Lower leg skin (tissue), 4 donors: ENCODE results near the gene PODNL1. TPM values are rescaled to one million over a fixed set of nuclear protein-coding genes. Genes with fewer than 3 reads are reported as not detected.

ENCODE experiments used
- DNase-seq, 2 donors: peaks; one replicate each; pipeline ENCODE4 v3.0.0-alpha.2; 2019; ENCODE audit warnings: low spot score in 2 of 2
- H3K4me3 ChIP-seq: fragments of 200-600 bp; sonication (generic); 2 replicates; pipeline ENCODE4 v1.5.1; 2017; ENCODE audit warnings: mild to moderate bottlenecking, low read depth; ENCODE audit not compliant: poor library complexity, severe bottlenecking
- POLR2A ChIP-seq, 2 donors: fragments of 450-650 bp; IDR thresholded peaks; one replicate each; pipeline ENCODE4 v1.6.1; 2016 to 2017; ENCODE audit warnings: antibody characterized with exemption in 2 of 2, mild to moderate bottlenecking in 1 of 2, moderate library complexity in 1 of 2
- WGBS, 2 donors: methylation state at CpG; one replicate each; pipeline ENCODE4 v1.1.5; 2018; 5-methylcytosine and 5-hydroxymethylcytosine counted together
- intact Hi-C: fragments of 100-400 bp; cut with DNase I; formaldehyde crosslinking; loops from one replicate; pipeline ENCODE4 v1.15.0; 2023; ENCODE audit warnings: low total_unique reads
- total RNA-seq, 4 donors: library from RNA; depleted of rRNA; stranded (reverse); fragments of >200 nt; gene quantifications; one replicate each; pipeline ENCODE4 v1.1.0, GENCODE V29; 2016
- TF ChIP-seq, protein P1 (sequence below), 3 donors: fragments of 450-650 bp; IDR thresholded peaks; one replicate each; pipeline ENCODE4 v1.5.1; 2016; ENCODE audit warnings: antibody characterized with exemption in 3 of 3, mild to moderate bottlenecking in 3 of 3, moderate library complexity in 2 of 3

The PODNL1 gene
- total RNA-seq, 4 donors from 2014 or later, result 5.2 to 8.2 (median 6.4) TPM

DNA sequence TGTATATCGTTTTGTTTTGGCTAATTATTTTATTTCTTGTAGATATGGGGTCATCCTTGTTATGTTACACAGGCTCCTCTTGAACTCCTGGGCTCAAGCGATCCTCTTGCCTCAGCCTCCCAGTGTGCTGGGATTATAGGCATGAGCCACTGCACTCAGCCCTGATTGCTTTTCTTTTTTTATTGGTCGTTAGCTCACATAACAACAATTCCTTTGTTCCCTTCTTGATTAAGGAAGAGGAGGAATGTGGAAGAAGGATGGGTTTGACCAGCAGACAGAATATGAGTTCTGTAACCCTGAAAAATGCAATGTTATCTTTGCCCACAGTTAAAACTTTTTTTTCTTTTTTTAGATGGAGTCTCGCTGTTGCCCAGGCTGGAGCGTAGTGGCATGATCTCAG, 43.7 kb downstream of the PODNL1 start:
- H3K4me3 ChIP-seq, result no peak overlapping the region
- no peak for DNase-seq
- WGBS, 2 donors, result 78 to 82% methylated on average over 5 of the region's 5 CpGs
- TF ChIP-seq, protein P1, sequence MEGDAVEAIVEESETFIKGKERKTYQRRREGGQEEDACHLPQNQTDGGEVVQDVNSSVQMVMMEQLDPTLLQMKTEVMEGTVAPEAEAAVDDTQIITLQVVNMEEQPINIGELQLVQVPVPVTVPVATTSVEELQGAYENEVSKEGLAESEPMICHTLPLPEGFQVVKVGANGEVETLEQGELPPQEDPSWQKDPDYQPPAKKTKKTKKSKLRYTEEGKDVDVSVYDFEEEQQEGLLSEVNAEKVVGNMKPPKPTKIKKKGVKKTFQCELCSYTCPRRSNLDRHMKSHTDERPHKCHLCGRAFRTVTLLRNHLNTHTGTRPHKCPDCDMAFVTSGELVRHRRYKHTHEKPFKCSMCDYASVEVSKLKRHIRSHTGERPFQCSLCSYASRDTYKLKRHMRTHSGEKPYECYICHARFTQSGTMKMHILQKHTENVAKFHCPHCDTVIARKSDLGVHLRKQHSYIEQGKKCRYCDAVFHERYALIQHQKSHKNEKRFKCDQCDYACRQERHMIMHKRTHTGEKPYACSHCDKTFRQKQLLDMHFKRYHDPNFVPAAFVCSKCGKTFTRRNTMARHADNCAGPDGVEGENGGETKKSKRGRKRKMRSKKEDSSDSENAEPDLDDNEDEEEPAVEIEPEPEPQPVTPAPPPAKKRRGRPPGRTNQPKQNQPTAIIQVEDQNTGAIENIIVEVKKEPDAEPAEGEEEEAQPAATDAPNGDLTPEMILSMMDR (IDR thresholded peaks at IDR 0.05), result no peak
- TF ChIP-seq POLR2A (IDR thresholded peaks at IDR 0.05), result no peak
- intact Hi-C loops, result no loop called here

DNA sequence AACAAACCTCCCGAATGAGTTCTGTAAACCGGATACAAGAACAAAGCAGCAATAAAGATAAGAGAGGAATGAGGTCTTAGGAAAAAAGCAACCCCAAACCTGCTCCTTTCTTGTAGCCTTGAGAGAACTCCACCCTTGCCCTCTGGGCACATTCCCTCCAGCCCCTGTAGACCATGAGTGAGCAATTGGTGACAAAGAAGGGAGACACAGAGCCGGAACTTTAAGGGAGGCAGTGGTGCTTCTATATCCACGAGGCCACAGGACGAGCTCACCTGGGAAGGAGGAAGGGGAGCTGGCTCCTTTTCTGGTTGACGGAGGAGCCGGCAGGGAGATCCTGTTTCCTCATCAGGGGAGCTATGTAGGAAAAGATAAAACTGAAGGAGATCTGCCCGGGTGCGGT, 45.3 kb downstream of the PODNL1 start:
- TF ChIP-seq POLR2A (IDR thresholded peaks at IDR 0.05), result no peak
- TF ChIP-seq, protein P1 (IDR thresholded peaks at IDR 0.05), result no peak
- WGBS, 2 donors, result 75 to 78% methylated on average over 9 of the region's 9 CpGs
- DNase-seq, result no peak

DNA sequence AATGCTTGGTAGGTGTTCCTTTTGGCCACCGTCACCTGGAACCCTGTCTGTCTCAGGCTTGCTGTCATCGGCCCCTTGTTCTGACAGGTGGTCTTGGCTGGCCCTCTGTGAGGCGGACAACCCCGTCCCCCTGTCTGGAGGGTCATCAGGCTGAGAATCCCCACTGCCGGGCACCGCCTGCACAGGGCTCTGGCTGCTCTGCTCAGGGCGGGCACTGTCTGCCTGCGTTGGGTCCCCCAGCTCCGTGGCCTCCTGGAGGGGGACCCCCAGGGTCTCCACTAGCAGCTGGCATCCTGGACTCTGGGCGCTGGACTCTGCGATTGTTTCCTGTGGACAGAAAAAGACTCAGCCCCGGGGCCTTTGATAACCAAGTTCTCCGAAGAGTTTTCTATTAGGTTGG, 48.1 kb downstream of the PODNL1 start:
- no peak for DNase-seq

More for the DNA sequence above, 45.3 kb downstream of the PODNL1 start:
- intact Hi-C loops, result no loop called here
- no peak overlapping the region for H3K4me3 ChIP-seq

DNA sequence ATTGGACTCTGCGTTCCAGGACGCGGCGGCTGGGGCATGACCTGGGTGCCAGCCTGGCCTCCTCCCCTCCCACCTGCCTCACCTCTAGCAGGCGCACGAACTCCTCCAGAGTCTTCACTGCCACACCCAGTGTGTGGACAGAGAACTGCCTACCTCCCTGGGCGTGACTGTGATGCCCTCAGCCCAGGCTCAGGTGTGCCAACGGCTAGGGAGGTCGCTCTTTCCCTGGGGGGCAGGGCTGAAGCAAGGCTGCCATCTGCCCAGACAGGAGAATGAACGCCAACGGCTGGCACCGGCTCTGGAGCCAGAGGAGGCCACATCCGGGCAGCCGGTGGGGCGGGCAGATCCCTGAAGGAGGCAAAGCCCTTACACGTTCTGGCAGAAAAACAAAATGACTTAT, 49.9 kb downstream of the PODNL1 start:
- 50 to 58% methylated on average over 15 to 16 of the region's 16 CpGs for whole genome bisulfite sequencing, 2 donors
- no peak for DNase-seq
- intact Hi-C loops, result no loop called here

More for the DNA sequence above, 48.1 kb downstream of the PODNL1 start:
- H3K4me3 ChIP-seq, result no peak overlapping the region
- TF ChIP-seq, protein P1 (IDR thresholded peaks at IDR 0.05), result no peak
- no peak for TF ChIP-seq POLR2A (IDR thresholded peaks at IDR 0.05)
- WGBS, 2 donors, result 88 to 90% methylated on average over 8 to 13 of the region's 13 CpGs
- intact Hi-C loops, result no loop called here

DNA sequence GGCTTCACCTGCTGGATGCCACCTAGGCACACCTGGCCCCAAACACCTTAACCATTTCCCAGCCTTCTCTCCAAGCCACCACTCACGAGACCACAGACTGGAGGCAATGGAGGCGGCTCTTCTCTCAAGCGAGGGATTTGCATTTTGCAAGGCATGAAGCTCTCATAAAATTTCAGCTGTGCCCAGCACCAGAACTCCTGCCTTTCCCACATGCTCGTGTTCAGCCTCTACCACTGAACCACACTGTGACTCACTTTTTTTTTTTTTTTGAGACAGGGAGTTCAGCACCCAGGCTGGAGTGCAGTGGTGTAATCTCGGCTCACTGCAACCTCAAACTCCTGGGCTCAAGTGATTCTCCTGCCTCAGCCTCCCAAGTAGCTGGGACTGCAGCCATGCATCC, 50.7 kb downstream of the PODNL1 start:
- intact Hi-C loops, result no loop called here
- H3K4me3 ChIP-seq, result no peak overlapping the region
- TF ChIP-seq, protein P1 (IDR thresholded peaks at IDR 0.05), result no peak
- no peak for TF ChIP-seq POLR2A (IDR thresholded peaks at IDR 0.05)
- 15 to 29% methylated on average over 4 to 5 of the region's 5 CpGs for WGBS, 2 donors
- DNase-seq, result no peak

More for the DNA sequence above, 49.9 kb downstream of the PODNL1 start:
- TF ChIP-seq POLR2A (IDR thresholded peaks at IDR 0.05), result no peak
- TF ChIP-seq, protein P1 (IDR thresholded peaks at IDR 0.05), result no peak
- H3K4me3 ChIP-seq, result no peak overlapping the region

DNA sequence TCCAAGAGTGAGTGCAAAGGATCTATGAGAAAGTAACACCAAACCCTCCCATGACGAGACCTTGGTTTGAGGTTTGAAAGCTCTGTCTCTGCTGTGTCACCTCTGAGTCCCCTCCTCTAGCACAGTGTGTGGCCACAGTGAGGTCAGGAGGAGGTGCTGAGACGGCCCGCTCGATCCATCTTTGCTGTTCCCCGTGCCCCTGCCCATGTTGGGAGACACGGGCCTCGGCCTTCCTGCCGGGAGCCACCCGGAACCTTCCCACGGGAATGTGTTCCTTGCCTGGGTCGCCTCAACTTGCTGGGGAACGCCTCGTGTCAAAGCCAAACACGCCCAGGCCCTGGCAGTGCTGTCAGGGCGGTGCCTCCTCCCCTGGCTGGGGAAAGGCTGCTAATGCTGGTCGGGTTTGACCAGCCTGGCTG, 51.2 kb downstream of the PODNL1 start:
- intact Hi-C loops, result no loop called here
- no peak overlapping the region for H3K4me3 ChIP-seq
- WGBS, 2 donors, result 17 to 29% methylated on average over 14 to 16 of the region's 16 CpGs
- peak in 1 of 2 donors; percentile 68 for DNase-seq
- TF ChIP-seq POLR2A (IDR thresholded peaks at IDR 0.05), result no peak
- TF ChIP-seq, protein P1 (IDR thresholded peaks at IDR 0.05), result no peak
